IMR-90 (cell line): ENCODE data around the gene CANX. TPM values are rescaled to one million over a fixed set of nuclear protein-coding genes. Genes with fewer than 3 reads are reported as not detected.

Experiments used
- ATAC-seq: fragments of 200-7000 bp; cut with Tn5 transposase; 2 replicates; pipeline ENCODE4 v1.9.1; 2020; ENCODE audit warnings: low read depth, mild to moderate bottlenecking, moderate library complexity
- BruUV-seq: library from RNA; stranded (reverse); fragments of 400-500 nt; replicated peaks from 2 replicates; lab custom pipeline; 2021; lab: Mats Ljungman, UMichigan
- CTCF ChIA-PET: fragments of 300-600 bp; formaldehyde crosslinking; extraction: SDS; loops from one replicate; lab custom pipeline; 2021; ENCODE audit warnings: antibody characterized with exemption; lab: Yijun Ruan, JAX
- POLR2A ChIA-PET: fragments of 300-600 bp; sonication (Branson Sonifier 250); formaldehyde crosslinking; loops from one replicate; lab custom pipeline; 2022; ENCODE audit warnings: antibody characterized with exemption; ENCODE audit not compliant: unreplicated experiment; lab: Charles Lee
- DNase-seq: peaks from one replicate; pipeline ENCODE4 v3.0.0; 2013
- H2AFZ ChIP-seq: replicated peaks from 2 replicates; pipeline ENCODE3; 2013; ENCODE audit warnings: low read length, mild to moderate bottlenecking; ENCODE audit not compliant: poor library complexity
- H2AK5ac ChIP-seq: 2 replicates; pipeline ENCODE4 v1.6.1; 2013; ENCODE audit warnings: low read depth, low read length, inconsistent platforms
- H2AK9ac ChIP-seq: replicated peaks from 2 replicates; pipeline ENCODE3; 2013; ENCODE audit warnings: mild to moderate bottlenecking, low read depth, low read length, moderate library complexity; ENCODE audit not compliant: poor library complexity
- H2BK120ac ChIP-seq: 2 replicates; pipeline ENCODE4 v1.6.1; 2013; ENCODE audit warnings: low read depth, low read length, inconsistent platforms
- H2BK15ac ChIP-seq: 3 replicates; pipeline ENCODE4 v1.6.1; 2013; ENCODE audit warnings: low read depth, low read length, inconsistent platforms
- H2BK20ac ChIP-seq: 2 replicates; pipeline ENCODE4 v1.6.1; 2013; ENCODE audit warnings: low read depth, mild to moderate bottlenecking, inconsistent platforms, low read length, moderate library complexity
- H2BK5ac ChIP-seq: 2 replicates; pipeline ENCODE4 v1.6.1; 2013; ENCODE audit warnings: mild to moderate bottlenecking, low read depth, low read length, inconsistent platforms; ENCODE audit not compliant: poor library complexity, severe bottlenecking
- H3K14ac ChIP-seq: replicated peaks from 2 replicates; pipeline ENCODE4 v1.6.1; 2013; ENCODE audit warnings: low read depth, low read length, inconsistent platforms
- H3K18ac ChIP-seq: 2 replicates; pipeline ENCODE4 v1.6.1; 2013; ENCODE audit warnings: low read depth, low read length, control low read depth
- H3K23ac ChIP-seq: 2 replicates; pipeline ENCODE4 v1.6.1; 2013; ENCODE audit warnings: low read depth, low read length, inconsistent platforms
- H3K27ac ChIP-seq: 2 replicates; pipeline ENCODE4 v1.5.1; 2013; ENCODE audit warnings: mild to moderate bottlenecking, control low read depth, low read length; ENCODE audit not compliant: insufficient read depth
- H3K27me3 ChIP-seq: 2 replicates; pipeline ENCODE4 v1.6.1; 2013; ENCODE audit warnings: low read length; ENCODE audit not compliant: control insufficient read depth, insufficient read depth
- H3K36me3 ChIP-seq: 2 replicates; pipeline ENCODE4 v1.6.1; 2013; ENCODE audit warnings: low read length, mixed read lengths; ENCODE audit not compliant: control insufficient read depth, insufficient read depth
- H3K4ac ChIP-seq: 2 replicates; pipeline ENCODE4 v1.6.1; 2013; ENCODE audit warnings: low read depth, low read length, inconsistent platforms
- H3K4me1 ChIP-seq: 2 replicates; pipeline ENCODE4 v1.6.1; 2013; ENCODE audit warnings: low read length, mixed read lengths; ENCODE audit not compliant: control insufficient read depth, insufficient read depth
- H3K4me2 ChIP-seq: 2 replicates; pipeline ENCODE4 v1.6.1; 2013; ENCODE audit warnings: low read depth, mild to moderate bottlenecking, control low read depth, low read length, moderate library complexity
- H3K4me3 ChIP-seq: 2 replicates; pipeline ENCODE4 v1.5.1; 2013; ENCODE audit warnings: low read depth, mild to moderate bottlenecking, control low read depth, low read length, moderate library complexity; ENCODE audit not compliant: insufficient read depth
- H3K56ac ChIP-seq: 2 replicates; pipeline ENCODE4 v1.6.1; 2013; ENCODE audit warnings: low read length, inconsistent platforms; ENCODE audit not compliant: insufficient read depth; ENCODE audit errors: extremely low read depth
- H3K79me1 ChIP-seq, 2 experiments: 2 replicates each; pipeline ENCODE4 v1.6.1; 2013; ENCODE audit warnings: low read length in 2 of 2, inconsistent platforms in 1 of 2, low read depth in 1 of 2
- H3K9ac ChIP-seq: 2 replicates; pipeline ENCODE4 v1.6.1; 2013; ENCODE audit warnings: low read depth, low read length, control low read depth
- H3K9me1 ChIP-seq: 2 replicates; pipeline ENCODE4 v1.6.1; 2013; ENCODE audit warnings: low read length, inconsistent platforms; ENCODE audit not compliant: insufficient read depth
- H3K9me3 ChIP-seq: 2 replicates; pipeline ENCODE4 v1.6.1; 2013; ENCODE audit warnings: low read length; ENCODE audit not compliant: control insufficient read depth, insufficient read depth
- H4K20me1 ChIP-seq: 2 replicates; pipeline ENCODE4 v1.6.1; 2013; ENCODE audit warnings: low read length, inconsistent platforms; ENCODE audit not compliant: insufficient read depth
- H4K5ac ChIP-seq: 2 replicates; pipeline ENCODE4 v1.6.1; 2013; ENCODE audit warnings: mild to moderate bottlenecking, low read depth, low read length, control low read depth
- H4K8ac ChIP-seq, 2 experiments: 2 replicates each; pipeline ENCODE4 v1.6.1; 2013; ENCODE audit warnings: low read depth in 2 of 2, low read length in 2 of 2, control low read depth in 1 of 2, inconsistent platforms in 1 of 2
- H4K91ac ChIP-seq: 2 replicates; pipeline ENCODE4 v1.6.1; 2013; ENCODE audit warnings: low read depth, low read length, inconsistent platforms; ENCODE audit not compliant: insufficient read depth
- BHLHE40 ChIP-seq: fragments of 150-350 bp; IDR thresholded peaks from 2 replicates; pipeline ENCODE4 v1.6.1; 2016; ENCODE audit warnings: mild to moderate bottlenecking, low read depth, low read length
- CEBPB ChIP-seq: IDR thresholded peaks from 2 replicates; pipeline ENCODE4 v1.6.1; 2012; ENCODE audit warnings: low read depth, low read length, improper control_type of control experiment
- CHD1 ChIP-seq: IDR thresholded peaks from 2 replicates; pipeline ENCODE4 v1.6.1; 2012; ENCODE audit warnings: low read depth, low read length, improper control_type of control experiment
- FOS ChIP-seq: fragments of 150-350 bp; IDR thresholded peaks from 2 replicates; pipeline ENCODE4 v1.6.1; 2016; ENCODE audit warnings: low read depth, low read length
- MAFK ChIP-seq: IDR thresholded peaks from 2 replicates; pipeline ENCODE4 v1.6.1; 2012; ENCODE audit warnings: low read depth, low read length, improper control_type of control experiment
- MAZ ChIP-seq: IDR thresholded peaks from 2 replicates; pipeline ENCODE4 v1.6.1; 2012; ENCODE audit warnings: low read depth, mild to moderate bottlenecking, low read length, improper control_type of control experiment, moderate library complexity, borderline replicate concordance
- MXI1 ChIP-seq: IDR thresholded peaks from 2 replicates; pipeline ENCODE4 v1.6.1; 2012; ENCODE audit warnings: low read depth, mild to moderate bottlenecking, low read length, moderate library complexity, borderline replicate concordance
- NFE2L2 ChIP-seq: fragments of 150-350 bp; IDR thresholded peaks from 2 replicates; pipeline ENCODE4 v1.6.1; 2016; ENCODE audit warnings: low read depth, mild to moderate bottlenecking, low read length
- POLR2A ChIP-seq: IDR thresholded peaks from 2 replicates; pipeline ENCODE4 v1.6.1; 2012; ENCODE audit warnings: mild to moderate bottlenecking, low read depth, low read length
- RAD21 ChIP-seq: IDR thresholded peaks from 2 replicates; pipeline ENCODE4 v1.6.1; 2012; ENCODE audit warnings: low read length, improper control_type of control experiment
- RCOR1 ChIP-seq: IDR thresholded peaks from 2 replicates; pipeline ENCODE4 v1.6.1; 2012; ENCODE audit warnings: mild to moderate bottlenecking, low read length, improper control_type of control experiment; ENCODE audit not compliant: insufficient replicate concordance
- RFX5 ChIP-seq: IDR thresholded peaks from 2 replicates; pipeline ENCODE4 v1.8.0; 2012; ENCODE audit warnings: low read depth, mild to moderate bottlenecking, low read length, moderate library complexity
- WGBS, 2 experiments: methylation state at CpG; one replicate each; pipeline versions ENCODE4 v1.1.5 to v1.1.7; 2013; ENCODE audit warnings: missing lambda C conversion rate in 2 of 2; ENCODE audit not compliant: insufficient read length in 1 of 2; ENCODE audit errors: extremely low coverage in 2 of 2; 5-methylcytosine and 5-hydroxymethylcytosine counted together
- dilution Hi-C: fragments of 300-500 bp; cut with HindIII; formaldehyde crosslinking; loops from one replicate; pipeline ENCODE4 v1.14.3; 2018; ENCODE audit warnings: low sequenced_read_pairs; ENCODE audit not compliant: unreplicated experiment
- in situ Hi-C: fragments of 300-500 bp; cut with MboI; formaldehyde crosslinking; loops from 3 replicates; pipeline ENCODE4 v1.14.3; 2019; ENCODE audit warnings: low sequenced_read_pairs, inconsistent platforms, mixed read lengths
- intact Hi-C: fragments of 100-400 bp; cut with micrococcal nuclease; formaldehyde crosslinking; loops from 2 replicates; pipeline ENCODE4 v1.10.0; 2022
- polyA plus RNA-seq, 3 experiments: library from polyadenylated mRNA; depleted of rRNA; stranded (reverse); fragments of >200 nt; gene quantifications; 2 replicates each; pipeline ENCODE4 v1.2.3, GENCODE V29; 2012; ENCODE audit warnings: low replicate concordance in 1 of 3
- total RNA-seq: library from RNA; depleted of rRNA; stranded (reverse); fragments of >200 nt; gene quantifications from 2 replicates; pipeline ENCODE4 v1.2.3, GENCODE V29; 2012
- TF ChIP-seq, protein P1 (sequence below): fragments of 150-350 bp; IDR thresholded peaks from 2 replicates; pipeline ENCODE4 v1.6.1; 2016; ENCODE audit warnings: low read depth, mild to moderate bottlenecking, low read length, moderate library complexity, borderline replicate concordance
- TF ChIP-seq, protein P2 (sequence below): conservative IDR thresholded peaks from 2 replicates; pipeline ENCODE4 v1.5.1; 2012; ENCODE audit warnings: mild to moderate bottlenecking, low read depth, low read length, improper control_type of control experiment
- TF ChIP-seq, protein P3 (sequence below): fragments of 150-350 bp; IDR thresholded peaks from 2 replicates; pipeline ENCODE4 v1.6.1; 2017; ENCODE audit warnings: mild to moderate bottlenecking, antibody characterized with exemption, low read length, low read depth

The CANX gene
- total and polyA plus RNA-seq, 2 of the 4 experiments (the other 2 are of a cell fraction) = 216 to 345 TPM

DNA sequence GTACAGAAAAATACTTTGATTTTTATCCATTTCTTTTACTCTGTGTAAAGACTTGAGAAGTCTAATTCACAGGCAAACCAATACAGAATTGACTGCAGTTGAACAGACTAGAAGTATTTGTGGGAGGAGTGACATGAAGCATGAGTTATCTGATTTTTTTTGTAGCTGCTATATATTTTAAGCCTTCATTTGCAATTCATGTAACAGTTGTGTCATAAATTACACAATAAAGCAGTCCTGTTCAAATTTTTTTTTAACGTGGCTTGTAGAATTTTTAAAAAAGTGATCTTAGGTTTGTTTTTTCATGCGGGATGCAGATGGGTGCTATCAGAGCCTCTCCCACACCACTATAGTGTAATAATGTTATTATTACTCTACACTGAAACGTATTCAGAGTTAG is 31.0 kb downstream of the CANX start:
- peaks cover 11 to 24% of the 10 kb centered on the region in 2 experiments for H3K79me1 ChIP-seq
- H2AFZ ChIP-seq = no peak overlapping the region
- H3K14ac ChIP-seq = no peak overlapping the region
- H3K9me1 ChIP-seq = peaks cover 3% of the 10 kb centered on the region; the same call in 1 of the 2 replicates
- H2BK20ac ChIP-seq = no peak overlapping the region
- no peak overlapping the region for H4K91ac ChIP-seq
- no peak overlapping the region for H2BK5ac ChIP-seq
- TF ChIP-seq RAD21 (no peak), MAZ (no peak), CEBPB (no peak), FOS (no peak), MAFK (no peak), RFX5 (no peak), RCOR1 (no peak), CHD1 (no peak), MXI1 (no peak), BHLHE40 (no peak), POLR2A (no peak), NFE2L2 (no peak)
- TF ChIP-seq, protein P1, sequence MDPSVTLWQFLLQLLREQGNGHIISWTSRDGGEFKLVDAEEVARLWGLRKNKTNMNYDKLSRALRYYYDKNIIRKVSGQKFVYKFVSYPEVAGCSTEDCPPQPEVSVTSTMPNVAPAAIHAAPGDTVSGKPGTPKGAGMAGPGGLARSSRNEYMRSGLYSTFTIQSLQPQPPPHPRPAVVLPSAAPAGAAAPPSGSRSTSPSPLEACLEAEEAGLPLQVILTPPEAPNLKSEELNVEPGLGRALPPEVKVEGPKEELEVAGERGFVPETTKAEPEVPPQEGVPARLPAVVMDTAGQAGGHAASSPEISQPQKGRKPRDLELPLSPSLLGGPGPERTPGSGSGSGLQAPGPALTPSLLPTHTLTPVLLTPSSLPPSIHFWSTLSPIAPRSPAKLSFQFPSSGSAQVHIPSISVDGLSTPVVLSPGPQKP = no peak
- TF ChIP-seq, protein P2, sequence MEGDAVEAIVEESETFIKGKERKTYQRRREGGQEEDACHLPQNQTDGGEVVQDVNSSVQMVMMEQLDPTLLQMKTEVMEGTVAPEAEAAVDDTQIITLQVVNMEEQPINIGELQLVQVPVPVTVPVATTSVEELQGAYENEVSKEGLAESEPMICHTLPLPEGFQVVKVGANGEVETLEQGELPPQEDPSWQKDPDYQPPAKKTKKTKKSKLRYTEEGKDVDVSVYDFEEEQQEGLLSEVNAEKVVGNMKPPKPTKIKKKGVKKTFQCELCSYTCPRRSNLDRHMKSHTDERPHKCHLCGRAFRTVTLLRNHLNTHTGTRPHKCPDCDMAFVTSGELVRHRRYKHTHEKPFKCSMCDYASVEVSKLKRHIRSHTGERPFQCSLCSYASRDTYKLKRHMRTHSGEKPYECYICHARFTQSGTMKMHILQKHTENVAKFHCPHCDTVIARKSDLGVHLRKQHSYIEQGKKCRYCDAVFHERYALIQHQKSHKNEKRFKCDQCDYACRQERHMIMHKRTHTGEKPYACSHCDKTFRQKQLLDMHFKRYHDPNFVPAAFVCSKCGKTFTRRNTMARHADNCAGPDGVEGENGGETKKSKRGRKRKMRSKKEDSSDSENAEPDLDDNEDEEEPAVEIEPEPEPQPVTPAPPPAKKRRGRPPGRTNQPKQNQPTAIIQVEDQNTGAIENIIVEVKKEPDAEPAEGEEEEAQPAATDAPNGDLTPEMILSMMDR = no peak
- TF ChIP-seq, protein P3, sequence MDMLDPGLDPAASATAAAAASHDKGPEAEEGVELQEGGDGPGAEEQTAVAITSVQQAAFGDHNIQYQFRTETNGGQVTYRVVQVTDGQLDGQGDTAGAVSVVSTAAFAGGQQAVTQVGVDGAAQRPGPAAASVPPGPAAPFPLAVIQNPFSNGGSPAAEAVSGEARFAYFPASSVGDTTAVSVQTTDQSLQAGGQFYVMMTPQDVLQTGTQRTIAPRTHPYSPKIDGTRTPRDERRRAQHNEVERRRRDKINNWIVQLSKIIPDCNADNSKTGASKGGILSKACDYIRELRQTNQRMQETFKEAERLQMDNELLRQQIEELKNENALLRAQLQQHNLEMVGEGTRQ = no peak
- BruUV-seq = no TSS peak
- H3K18ac ChIP-seq = no peak overlapping the region
- no peaks in the 10 kb centered on the region for H3K27me3 ChIP-seq
- H3K23ac ChIP-seq = no peak overlapping the region
- no peak overlapping the region for H2AK5ac ChIP-seq
- H2BK120ac ChIP-seq = no peak overlapping the region
- H3K4me3 ChIP-seq = no peak overlapping the region
- H3K4me1 ChIP-seq = peaks cover 9% of the 10 kb centered on the region
- no peak overlapping the region for H3K9ac ChIP-seq
- no peaks in the 10 kb centered on the region for H3K9me3 ChIP-seq
- in situ Hi-C loops (no loop called here), intact Hi-C loops (loop anchor here (5.0 kb wide), 1 partner anchor 32 kb away; the partner anchor contains the start of gene CANX), dilution Hi-C loops (no loop called here)
- no peak overlapping the region for H2AK9ac ChIP-seq
- H4K5ac ChIP-seq = no peak overlapping the region
- H2BK15ac ChIP-seq = no peak overlapping the region
- ATAC-seq (no peak), DNase-seq (no peak)
- no peak overlapping the region for H3K27ac ChIP-seq
- no peak overlapping the region for H4K8ac ChIP-seq
- no CpG with 5 or more reads among the region's 3 CpGs for WGBS, 2 experiments
- CTCF ChIA-PET = interaction anchor here (1.0 kb wide), 1 partner anchor 12 kb away, joined by 3 read pairs; no protein-coding TSS in a partner anchor
- H3K4ac ChIP-seq = no peak overlapping the region
- H3K4me2 ChIP-seq = no peak overlapping the region
- peaks cover 15% of the 10 kb centered on the region for H4K20me1 ChIP-seq
- H3K56ac ChIP-seq = no peak overlapping the region
- POLR2A ChIA-PET = no interaction called here
- peaks cover 36% of the 10 kb centered on the region for H3K36me3 ChIP-seq
